SIG-M5 treated with dmso at 0.1 percent for 504 hours (cell line): ENCODE results near the gene HPD.

ENCODE experiments used
- DNase-seq: peaks from one replicate; lab custom pipeline; 2025; ENCODE audit not compliant: unreplicated experiment; lab: John Stamatoyannopoulos, UW

Gene HPD

GRCh38 chr12:121829250-121829918 lies 29.3 kb downstream of the HPD start:
- no peak for DNase-seq

DNA sequence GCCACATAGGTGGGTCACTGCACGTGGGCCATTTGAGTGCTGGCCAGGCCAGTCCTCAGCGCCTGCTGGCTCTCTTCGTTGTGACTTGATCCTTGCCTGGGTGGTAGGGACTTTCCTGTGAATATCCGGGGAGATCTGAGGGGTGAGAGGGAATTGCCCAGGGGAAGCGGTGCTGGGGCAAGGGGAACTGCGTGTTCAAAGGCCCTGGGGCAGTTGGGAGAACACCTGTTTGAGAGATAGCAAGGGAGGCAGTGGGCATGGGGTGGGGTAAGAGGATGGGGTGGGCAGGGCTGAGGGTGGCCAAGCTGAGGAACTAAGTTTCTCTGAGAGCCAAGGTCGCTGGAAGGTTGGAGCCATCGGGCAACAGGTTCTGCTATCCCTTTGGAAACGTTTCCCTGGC lies 29.8 kb downstream of the HPD start:
- no peak for DNase-seq

DNA sequence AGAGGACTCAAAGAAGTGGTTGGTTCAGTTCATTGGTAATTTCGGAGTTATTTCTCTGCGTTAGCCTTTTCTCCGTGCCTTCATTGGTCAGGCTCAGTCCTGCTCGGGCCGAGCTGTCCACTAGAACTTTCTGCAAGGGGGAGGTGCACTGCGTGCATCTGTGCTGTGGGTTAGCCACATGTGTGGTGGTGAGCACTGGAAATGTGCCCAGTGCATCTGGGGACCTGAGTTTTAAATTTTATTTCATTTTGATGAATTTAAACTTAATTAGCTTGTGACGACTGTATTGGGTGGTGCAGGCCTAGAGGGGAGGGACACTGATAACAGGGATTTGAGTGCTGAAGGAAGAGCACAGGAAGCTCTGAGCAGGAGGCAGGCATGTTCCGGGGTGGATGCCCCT lies 30.4 kb downstream of the HPD start:
- DNase-seq, result no peak

DNA sequence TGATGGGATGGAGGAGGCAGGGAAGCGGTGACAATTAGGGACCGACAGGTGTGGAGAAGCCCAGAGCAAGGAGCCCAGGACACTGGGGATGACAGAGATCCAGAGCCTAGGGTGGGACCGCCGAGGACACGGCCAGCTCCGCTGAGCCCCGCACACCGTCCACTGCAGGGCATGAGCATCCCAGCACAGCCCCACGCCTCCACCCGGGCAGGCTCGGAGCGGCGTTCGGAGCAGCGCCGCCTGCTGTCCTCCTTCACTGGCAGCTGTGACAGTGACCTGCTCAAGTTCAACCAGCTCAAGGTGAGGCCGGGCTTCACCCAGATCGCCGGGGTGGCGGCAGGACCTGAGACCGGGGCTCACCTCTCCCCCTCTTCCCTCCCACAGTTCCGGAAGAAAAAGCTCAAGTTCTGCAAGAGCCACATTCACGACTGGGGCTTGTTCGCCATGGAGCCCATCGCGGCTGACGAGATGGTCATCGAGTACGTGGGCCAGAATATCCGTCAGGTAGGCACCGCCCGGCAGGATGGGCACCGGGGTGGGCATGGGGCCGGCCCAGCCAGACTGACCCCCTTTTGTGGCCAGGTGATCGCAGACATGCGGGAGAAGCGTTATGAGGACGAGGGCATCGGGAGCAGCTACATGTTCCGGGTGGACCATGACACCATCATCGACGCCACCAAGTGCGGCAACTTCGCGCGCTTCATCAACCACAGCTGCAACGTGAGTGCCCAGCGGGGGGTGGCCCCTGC lies 31.1 kb downstream of the HPD start:
- DNase-seq, result no peak

DNA sequence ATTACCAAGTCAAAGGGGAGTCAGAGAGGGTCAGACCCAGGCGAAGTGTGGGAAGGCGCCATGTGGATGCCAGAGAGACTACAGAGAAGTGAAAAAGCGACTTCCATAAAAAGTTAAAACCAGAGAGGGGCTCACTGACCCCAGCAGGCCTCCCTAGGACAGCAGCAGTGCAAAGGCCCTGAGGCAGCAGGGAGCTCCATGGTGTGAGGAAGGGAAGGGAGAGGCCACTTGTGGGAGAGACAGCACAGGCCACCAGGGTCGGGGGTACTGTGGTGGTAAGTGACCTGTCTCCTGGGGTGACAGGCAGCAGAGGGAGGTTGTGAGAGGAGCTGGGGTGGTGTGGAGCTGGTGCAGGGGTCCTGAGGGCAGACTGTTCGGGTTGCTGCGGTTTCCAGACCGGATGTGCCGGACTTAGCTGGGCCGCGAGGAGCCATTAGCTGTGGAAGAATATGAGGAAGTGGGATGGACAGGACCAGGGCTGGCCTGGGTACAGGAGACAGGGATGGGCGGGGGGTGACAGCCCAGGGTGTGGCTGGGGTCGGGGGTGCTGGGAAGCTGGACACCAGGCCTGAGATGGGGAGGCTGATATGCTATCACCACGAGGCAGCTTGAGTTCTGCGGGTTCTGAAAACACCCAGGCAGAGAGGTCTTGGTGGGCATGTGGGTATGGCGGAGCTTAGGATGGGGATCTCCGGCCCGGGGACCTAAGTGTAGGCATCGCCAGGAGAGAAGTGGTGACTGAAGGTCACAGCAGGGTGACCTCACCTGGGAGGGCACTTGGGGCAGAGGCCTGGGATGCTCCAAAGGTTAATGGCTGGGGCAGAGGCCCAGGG lies 32.1 kb downstream of the HPD start:
- DNase-seq, result no peak

DNA sequence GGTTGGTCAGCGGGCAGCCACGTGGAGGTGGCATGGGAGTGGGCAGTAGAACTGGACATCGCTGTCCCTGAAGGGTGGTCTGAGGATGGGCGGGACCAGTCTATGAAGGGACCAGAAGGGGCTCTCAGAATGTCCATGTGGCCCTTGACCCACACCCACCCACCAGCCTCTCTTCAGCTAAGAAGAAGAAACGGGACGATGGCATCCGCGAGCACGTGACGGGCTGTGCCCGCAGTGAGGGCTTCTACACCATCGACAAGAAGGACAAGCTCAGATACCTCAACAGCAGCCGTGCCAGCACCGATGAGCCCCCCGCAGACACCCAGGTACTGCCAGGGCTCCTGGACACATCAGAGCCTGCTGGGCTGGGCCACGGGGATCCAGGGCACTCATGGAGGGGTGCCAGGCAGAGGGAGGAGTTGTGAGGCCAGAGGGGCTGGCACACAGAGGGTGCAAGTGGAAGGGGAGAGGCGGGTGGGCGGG lies 33.6 kb downstream of the HPD start:
- DNase-seq, result no peak

DNA sequence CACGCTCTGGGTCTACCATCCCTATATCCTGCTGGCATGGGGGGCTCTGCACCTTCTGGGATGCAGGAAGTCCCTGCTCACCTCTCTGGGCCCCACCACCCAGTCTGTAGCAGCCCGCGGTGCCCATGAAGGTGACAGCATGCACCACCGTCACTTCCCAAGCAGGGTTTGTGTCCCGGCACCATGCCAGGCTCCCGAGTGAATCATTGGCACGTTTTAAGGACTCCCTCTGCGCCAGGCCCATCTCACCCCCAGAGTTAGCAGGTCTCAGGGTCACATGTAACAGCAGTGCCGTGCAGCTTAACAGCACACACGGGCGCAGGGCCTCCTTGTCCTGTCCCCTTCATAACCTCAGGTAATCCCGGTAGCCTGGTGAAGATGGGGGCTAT lies 34.9 kb downstream of the HPD start:
- DNase-seq, result no peak

DNA sequence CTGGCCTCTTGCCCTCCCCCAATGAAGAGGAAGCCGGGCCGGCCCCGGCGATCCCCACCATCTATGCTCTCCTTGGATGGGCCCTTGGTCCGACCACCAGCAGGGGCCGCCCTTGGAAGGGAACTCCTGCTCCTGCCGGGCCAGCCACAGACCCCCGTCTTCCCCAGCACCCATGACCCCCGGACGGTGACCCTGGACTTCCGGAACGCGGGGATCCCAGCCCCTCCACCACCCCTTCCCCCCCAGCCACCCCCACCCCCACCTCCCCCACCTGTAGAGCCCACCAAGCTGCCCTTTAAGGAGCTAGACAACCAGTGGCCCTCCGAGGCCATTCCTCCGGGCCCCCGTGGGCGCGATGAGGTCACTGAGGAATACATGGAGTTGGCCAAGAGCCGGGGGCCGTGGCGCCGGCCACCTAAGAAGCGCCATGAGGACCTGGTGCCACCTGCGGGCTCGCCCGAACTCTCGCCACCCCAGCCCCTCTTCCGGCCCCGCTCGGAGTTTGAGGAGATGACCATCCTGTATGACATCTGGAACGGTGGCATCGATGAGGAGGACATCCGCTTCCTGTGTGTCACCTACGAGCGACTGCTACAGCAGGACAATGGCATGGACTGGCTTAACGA lies 35.4 kb downstream of the HPD start:
- DNase-seq, result no peak

GRCh38 chr12:121822393-121823100 lies 36.1 kb downstream of the HPD start:
- DNase-seq, result no peak

DNA sequence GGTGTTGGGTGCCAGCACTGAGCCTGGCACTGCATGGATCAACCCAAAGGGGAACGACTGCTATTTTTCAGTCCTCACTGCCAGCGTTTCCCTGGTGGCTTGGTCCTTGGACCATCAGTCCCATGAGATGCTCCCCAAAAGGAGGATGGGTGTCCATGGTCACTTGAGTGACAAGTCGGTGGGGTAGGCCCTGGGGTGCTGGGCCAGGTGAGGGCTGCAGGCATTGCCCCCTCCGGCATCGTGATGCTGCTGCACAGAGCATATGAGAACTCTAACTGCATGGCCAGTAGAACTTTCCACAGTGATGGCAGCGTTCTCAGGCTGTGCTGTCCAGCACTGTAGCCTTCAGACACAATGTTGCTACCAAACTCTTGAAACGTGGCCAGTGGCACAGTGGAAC lies 38.6 kb downstream of the HPD start:
- no peak for DNase-seq

- no peak for DNase-seq
Measured at GRCh38 chr12:121819212-121819949, 39.3 kb downstream of the HPD start.

DNA sequence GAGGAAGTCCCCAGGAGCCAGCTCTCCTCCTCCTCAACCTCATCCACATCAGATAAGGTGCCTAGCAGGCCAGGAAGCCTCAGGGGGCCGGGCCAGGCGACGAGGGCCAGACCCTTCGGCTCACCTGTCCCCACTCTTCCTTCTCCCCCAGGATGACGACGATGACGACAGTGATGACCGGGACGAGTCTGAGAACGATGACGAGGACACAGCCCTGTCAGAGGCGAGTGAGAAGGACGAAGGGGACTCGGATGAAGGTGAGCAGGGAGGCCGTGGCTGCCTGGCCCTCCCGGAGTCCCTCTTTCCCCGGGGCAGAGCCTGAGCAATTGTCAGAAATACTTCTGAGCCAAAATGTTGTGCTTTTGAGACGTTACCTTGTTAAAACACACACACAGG lies 41.0 kb downstream of the HPD start:
- DNase-seq, result no peak

DNA sequence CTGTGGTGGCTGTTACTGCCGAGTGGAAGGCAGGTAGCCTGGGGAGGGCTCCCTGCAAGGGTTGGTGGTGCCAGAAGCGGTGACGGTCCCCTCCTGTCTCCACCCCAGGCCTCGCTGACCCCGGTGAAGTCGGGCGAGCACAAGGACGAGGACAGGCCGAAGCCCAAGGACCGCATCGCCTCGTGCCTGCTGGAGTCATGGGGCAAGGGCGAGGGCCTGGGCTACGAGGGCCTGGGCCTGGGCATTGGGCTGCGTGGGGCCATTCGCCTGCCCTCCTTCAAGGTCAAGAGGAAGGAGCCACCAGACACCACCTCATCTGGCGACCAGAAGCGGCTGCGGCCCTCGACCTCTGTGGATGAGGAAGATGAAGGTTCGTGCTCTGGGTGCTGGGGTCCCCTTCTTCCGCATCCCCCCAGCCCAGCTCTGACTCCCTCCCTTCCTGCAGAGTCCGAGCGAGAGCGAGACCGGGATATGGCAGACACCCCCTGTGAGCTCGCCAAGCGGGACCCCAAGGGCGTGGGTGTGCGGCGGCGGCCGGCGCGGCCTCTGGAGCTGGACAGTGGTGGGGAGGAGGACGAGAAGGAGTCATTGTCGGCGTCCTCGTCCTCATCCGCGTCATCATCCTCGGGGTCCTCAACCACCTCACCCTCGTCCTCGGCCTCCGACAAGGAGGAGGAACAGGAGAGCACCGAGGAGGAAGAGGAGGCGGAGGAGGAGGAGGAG lies 41.6 kb downstream of the HPD start:
- DNase-seq, result no peak

GRCh38 chr12:121815263-121815662 lies 43.4 kb downstream of the HPD start:
- DNase-seq, result no peak

DNA sequence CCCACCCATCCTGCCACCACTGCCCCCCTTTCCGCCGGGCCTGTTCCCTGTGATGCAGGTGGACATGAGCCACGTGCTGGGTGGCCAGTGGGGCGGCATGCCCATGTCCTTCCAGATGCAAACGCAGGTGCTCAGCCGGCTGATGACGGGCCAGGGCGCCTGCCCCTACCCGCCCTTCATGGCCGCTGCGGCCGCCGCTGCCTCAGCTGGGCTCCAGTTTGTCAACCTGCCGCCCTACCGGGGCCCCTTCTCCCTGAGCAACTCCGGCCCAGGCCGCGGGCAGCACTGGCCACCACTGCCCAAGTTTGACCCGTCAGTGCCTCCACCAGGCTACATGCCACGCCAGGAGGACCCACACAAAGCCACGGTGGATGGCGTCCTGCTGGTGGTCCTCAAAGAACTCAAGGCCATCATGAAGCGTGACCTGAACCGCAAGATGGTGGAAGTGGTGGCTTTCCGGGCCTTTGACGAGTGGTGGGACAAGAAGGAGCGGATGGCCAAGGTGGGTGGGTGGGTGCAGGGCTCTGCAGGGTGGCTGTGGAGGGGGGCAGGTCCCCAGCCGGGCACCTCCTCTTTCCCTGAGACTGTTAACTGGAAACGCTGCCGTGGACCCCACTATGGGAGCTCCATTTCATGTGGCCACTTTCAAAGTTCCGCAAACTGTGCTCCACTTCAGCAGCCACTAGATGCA lies 44.1 kb downstream of the HPD start:
- DNase-seq, result no peak

DNA sequence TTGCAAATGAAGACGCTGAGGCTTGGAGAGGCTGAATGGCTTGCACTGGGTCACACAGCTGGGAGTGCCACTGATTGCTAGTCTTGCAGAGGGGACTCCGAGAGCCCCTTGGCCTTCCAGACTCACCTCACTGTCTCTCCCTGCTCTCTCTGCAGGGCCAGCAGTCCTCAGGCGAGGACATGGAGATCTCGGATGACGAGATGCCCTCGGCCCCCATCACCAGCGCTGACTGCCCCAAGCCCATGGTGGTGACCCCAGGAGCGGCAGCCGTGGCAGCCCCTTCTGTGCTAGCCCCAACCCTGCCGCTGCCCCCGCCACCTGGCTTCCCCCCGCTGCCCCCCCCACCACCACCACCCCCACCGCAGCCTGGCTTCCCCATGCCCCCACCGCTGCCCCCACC lies 44.7 kb downstream of the HPD start:
- DNase-seq, result no peak

DNA sequence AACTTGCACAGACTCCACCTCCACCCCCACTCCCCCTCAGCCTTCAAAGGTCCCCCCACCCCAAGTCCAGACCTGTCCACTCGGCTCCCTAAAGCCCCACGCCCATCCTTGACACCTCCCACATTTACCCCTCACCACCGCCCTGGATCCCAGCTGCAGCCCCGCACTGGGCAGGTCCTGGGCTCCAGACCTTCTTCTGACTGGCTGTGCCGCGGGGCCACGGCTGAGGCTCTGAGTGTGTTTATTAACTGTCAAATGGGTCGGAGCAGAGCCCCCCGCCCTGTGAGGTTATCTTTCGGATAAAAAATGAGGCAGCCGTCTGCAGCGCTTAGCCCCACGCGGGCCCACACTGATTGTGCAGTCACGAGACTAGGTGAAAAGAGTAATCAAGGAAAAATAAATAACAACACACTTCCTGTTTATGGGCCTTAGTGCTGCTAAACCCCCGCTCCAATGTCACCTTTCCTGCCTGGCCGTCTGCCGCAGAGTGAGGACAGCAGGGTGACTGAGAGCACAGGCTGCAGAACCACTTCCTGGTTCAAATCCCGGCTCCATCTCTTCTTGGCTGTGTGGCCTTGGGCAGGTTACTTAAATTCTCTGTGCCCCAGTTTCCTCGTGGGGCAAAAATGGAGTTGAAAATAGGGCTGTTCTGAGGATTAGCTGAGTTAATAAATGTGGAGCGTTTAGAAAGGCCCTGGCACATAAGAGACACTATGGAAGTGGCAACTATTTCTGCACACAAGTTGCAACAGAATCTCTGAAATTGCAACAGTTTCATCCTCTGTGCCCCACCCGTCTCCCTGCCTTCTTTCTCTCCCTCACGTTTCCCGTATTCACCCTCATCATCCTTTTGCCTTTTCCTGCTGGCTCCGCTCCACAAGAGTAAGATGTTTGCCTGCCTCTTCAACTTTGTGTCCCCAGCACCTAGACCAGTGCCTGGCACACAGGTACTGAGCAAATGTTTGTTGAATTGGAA lies 45.5 kb downstream of the HPD start:
- DNase-seq, result peak; percentile 76
